ENCODE data around the gene CPNE6.

GRCh38 chr14:24081739-24082211, 10.4 kb downstream of the CPNE6 start:
- TF ChIP-seq, protein P1, sequence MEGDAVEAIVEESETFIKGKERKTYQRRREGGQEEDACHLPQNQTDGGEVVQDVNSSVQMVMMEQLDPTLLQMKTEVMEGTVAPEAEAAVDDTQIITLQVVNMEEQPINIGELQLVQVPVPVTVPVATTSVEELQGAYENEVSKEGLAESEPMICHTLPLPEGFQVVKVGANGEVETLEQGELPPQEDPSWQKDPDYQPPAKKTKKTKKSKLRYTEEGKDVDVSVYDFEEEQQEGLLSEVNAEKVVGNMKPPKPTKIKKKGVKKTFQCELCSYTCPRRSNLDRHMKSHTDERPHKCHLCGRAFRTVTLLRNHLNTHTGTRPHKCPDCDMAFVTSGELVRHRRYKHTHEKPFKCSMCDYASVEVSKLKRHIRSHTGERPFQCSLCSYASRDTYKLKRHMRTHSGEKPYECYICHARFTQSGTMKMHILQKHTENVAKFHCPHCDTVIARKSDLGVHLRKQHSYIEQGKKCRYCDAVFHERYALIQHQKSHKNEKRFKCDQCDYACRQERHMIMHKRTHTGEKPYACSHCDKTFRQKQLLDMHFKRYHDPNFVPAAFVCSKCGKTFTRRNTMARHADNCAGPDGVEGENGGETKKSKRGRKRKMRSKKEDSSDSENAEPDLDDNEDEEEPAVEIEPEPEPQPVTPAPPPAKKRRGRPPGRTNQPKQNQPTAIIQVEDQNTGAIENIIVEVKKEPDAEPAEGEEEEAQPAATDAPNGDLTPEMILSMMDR (conservative IDR thresholded peaks at IDR 0.05), result no peak
- no peak for TF ChIP-seq EZH2 (IDR thresholded peaks at IDR 0.05; ENCODE audit: low read depth)
